NB4 (cell line): ENCODE data around the gene PGLYRP4.

Experiments used
- CTCF ChIP-seq: IDR thresholded peaks from one replicate; pipeline ENCODE4 v1.5.1; 2012; ENCODE audit warnings: low read depth, low read length
- MYC ChIP-seq: IDR thresholded peaks from 2 replicates; pipeline ENCODE4 v1.6.1; 2011; ENCODE audit warnings: low read depth, low read length
- POLR2A ChIP-seq: IDR thresholded peaks from 2 replicates; pipeline ENCODE4 v1.6.1; 2011; ENCODE audit warnings: mild to moderate bottlenecking; ENCODE audit not compliant: insufficient read length; ENCODE audit errors: extremely low read depth
- TF ChIP-seq, protein P1 (sequence below): IDR thresholded peaks from 2 replicates; pipeline ENCODE4 v1.6.1; 2011; ENCODE audit warnings: low read depth, low read length

- TF ChIP-seq CTCF (no peak), POLR2A (no peak), MYC (no peak)
- TF ChIP-seq, protein P1, sequence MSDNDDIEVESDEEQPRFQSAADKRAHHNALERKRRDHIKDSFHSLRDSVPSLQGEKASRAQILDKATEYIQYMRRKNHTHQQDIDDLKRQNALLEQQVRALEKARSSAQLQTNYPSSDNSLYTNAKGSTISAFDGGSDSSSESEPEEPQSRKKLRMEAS, result no peak
Measured at GRCh38 chr1:153347856-153348255, 785 bp downstream of the PGLYRP4 start.
